IPS DF 6.9 (cell line): ENCODE results near the gene AHSG.

ENCODE experiments used
- DNase-seq: peaks from one replicate; pipeline ENCODE4 v3.0.0-alpha.2; 2013; ENCODE audit warnings: low read depth, low spot score
- H3K27ac ChIP-seq: one replicate; pipeline ENCODE4 v1.5.1; 2013; ENCODE audit warnings: low read length, control low read depth
- H3K27me3 ChIP-seq: 2 replicates; pipeline ENCODE4 v1.6.1; 2013; ENCODE audit warnings: mild to moderate bottlenecking, low read length; ENCODE audit not compliant: control insufficient read depth, insufficient read depth
- H3K36me3 ChIP-seq: 2 replicates; pipeline ENCODE4 v1.6.1; 2013; ENCODE audit warnings: low read length; ENCODE audit not compliant: control insufficient read depth, insufficient read depth
- H3K4me1 ChIP-seq: 2 replicates; pipeline ENCODE4 v1.6.1; 2013; ENCODE audit warnings: low read length; ENCODE audit not compliant: control insufficient read depth, insufficient read depth
- H3K4me3 ChIP-seq: 2 replicates; pipeline ENCODE4 v1.5.1; 2013; ENCODE audit warnings: mild to moderate bottlenecking, low read length
- H3K9me3 ChIP-seq: 2 replicates; pipeline ENCODE4 v1.6.1; 2013; ENCODE audit warnings: low read length, inconsistent platforms; ENCODE audit not compliant: control insufficient read depth, insufficient read depth
- WGBS: extraction: QIAGEN DNeasy Blood & Tissue Kit; methylation state at CpG from one replicate; pipeline ENCODE4 v1.1.7; 2013; ENCODE audit warnings: mixed read lengths, missing lambda C conversion rate; ENCODE audit not compliant: insufficient read length, insufficient coverage; 5-methylcytosine and 5-hydroxymethylcytosine counted together

Gene AHSG

GRCh38 chr3:186593862-186594261, 19.0 kb upstream of the AHSG start:
- DNase-seq: no peak
- Histone ChIP-seq H3K4me1 (peaks cover 1% of the 10 kb centered on the region; the same call in 1 of the 2 replicates), H3K27me3 (no peaks in the 10 kb centered on the region), H3K36me3 (no peaks in the 10 kb centered on the region), H3K4me3 (no peak overlapping the region), H3K9me3 (no peaks in the 10 kb centered on the region), H3K27ac (no peak overlapping the region)
- WGBS: no CpG with 5 or more reads among the region's 3 CpGs

- Histone ChIP-seq H3K4me1 (peaks cover 1% of the 10 kb centered on the region; the same call in 1 of the 2 replicates), H3K36me3 (no peaks in the 10 kb centered on the region), H3K4me3 (no peak overlapping the region), H3K9me3 (no peaks in the 10 kb centered on the region), H3K27ac (no peak overlapping the region), H3K27me3 (no peaks in the 10 kb centered on the region)
- WGBS: no CpG with 5 or more reads among the region's 6 CpGs
- DNase-seq: no peak
Observed at GRCh38 chr3:186594591-186595113, 18.2 kb upstream of the AHSG start.

GRCh38 chr3:186596568-186597287, 16.1 kb upstream of the AHSG start:
- Histone ChIP-seq H3K4me3 (no peak overlapping the region), H3K27me3 (no peaks in the 10 kb centered on the region), H3K36me3 (no peaks in the 10 kb centered on the region), H3K9me3 (no peaks in the 10 kb centered on the region), H3K27ac (no peak overlapping the region), H3K4me1 (peaks cover 1% of the 10 kb centered on the region; the same call in 1 of the 2 replicates)
- no peak for DNase-seq
- WGBS: no CpG with 5 or more reads among the region's 17 CpGs

- Histone ChIP-seq H3K27ac (no peak overlapping the region), H3K27me3 (no peaks in the 10 kb centered on the region), H3K36me3 (no peaks in the 10 kb centered on the region), H3K4me1 (peaks cover 1% of the 10 kb centered on the region; the same call in 1 of the 2 replicates), H3K4me3 (no peak overlapping the region), H3K9me3 (no peaks in the 10 kb centered on the region)
- WGBS: no CpG with 5 or more reads among the region's 11 CpGs
- no peak for DNase-seq
Observed at GRCh38 chr3:186598108-186598784, 14.6 kb upstream of the AHSG start.

GRCh38 chr3:186598794-186599141, 14.1 kb upstream of the AHSG start:
- Histone ChIP-seq H3K36me3 (no peaks in the 10 kb centered on the region), H3K9me3 (no peaks in the 10 kb centered on the region), H3K27me3 (no peaks in the 10 kb centered on the region), H3K4me1 (peaks cover 1% of the 10 kb centered on the region; the same call in 1 of the 2 replicates), H3K4me3 (no peak overlapping the region), H3K27ac (no peak overlapping the region)
- WGBS: no CpG with 5 or more reads among the region's 4 CpGs
- DNase-seq: no peak

- WGBS: no CpG with 5 or more reads among the region's 12 CpGs
- Histone ChIP-seq H3K36me3 (no peaks in the 10 kb centered on the region), H3K4me1 (peaks cover 1% of the 10 kb centered on the region; the same call in 1 of the 2 replicates), H3K4me3 (no peak overlapping the region), H3K27ac (no peak overlapping the region), H3K9me3 (no peaks in the 10 kb centered on the region), H3K27me3 (no peaks in the 10 kb centered on the region)
- no peak for DNase-seq
Observed at GRCh38 chr3:186599142-186599784, 13.6 kb upstream of the AHSG start.

GRCh38 chr3:186599785-186600166, 13.1 kb upstream of the AHSG start:
- WGBS: no CpG with 5 or more reads among the region's 2 CpGs
- peaks cover 1% of the 10 kb centered on the region; the same call in 1 of the 2 replicates for H3K4me1 ChIP-seq
- no peaks in the 10 kb centered on the region for H3K36me3 ChIP-seq
- H3K27me3 ChIP-seq: no peaks in the 10 kb centered on the region
- no peak overlapping the region for H3K4me3 ChIP-seq
- H3K9me3 ChIP-seq: no peaks in the 10 kb centered on the region
- DNase-seq: no peak
- no peak overlapping the region for H3K27ac ChIP-seq

- Histone ChIP-seq H3K9me3 (no peaks in the 10 kb centered on the region), H3K36me3 (no peaks in the 10 kb centered on the region), H3K27me3 (no peaks in the 10 kb centered on the region), H3K4me3 (no peak overlapping the region), H3K27ac (no peak overlapping the region), H3K4me1 (peaks cover 1% of the 10 kb centered on the region; the same call in 1 of the 2 replicates)
- no peak for DNase-seq
- no CpG with 5 or more reads among the region's 3 CpGs for WGBS
Observed at GRCh38 chr3:186600896-186601295, 12.0 kb upstream of the AHSG start.

GRCh38 chr3:186603159-186603558, 9.7 kb upstream of the AHSG start:
- Histone ChIP-seq H3K27me3 (no peaks in the 10 kb centered on the region), H3K9me3 (no peaks in the 10 kb centered on the region), H3K36me3 (no peaks in the 10 kb centered on the region), H3K27ac (no peak overlapping the region), H3K4me1 (no peaks in the 10 kb centered on the region), H3K4me3 (no peak overlapping the region)
- no peak for DNase-seq
- WGBS: no CpG with 5 or more reads among the region's 7 CpGs

- H3K9me3 ChIP-seq: no peaks in the 10 kb centered on the region
- H3K36me3 ChIP-seq: no peaks in the 10 kb centered on the region
- DNase-seq: no peak
- no peak overlapping the region for H3K27ac ChIP-seq
- no peak overlapping the region for H3K4me3 ChIP-seq
- H3K4me1 ChIP-seq: no peaks in the 10 kb centered on the region
- H3K27me3 ChIP-seq: no peaks in the 10 kb centered on the region
Observed at GRCh38 chr3:186605078-186605477, 7.8 kb upstream of the AHSG start.
